Stimulated activated CD8-positive, alpha-beta memory T cell treated with anti-CD3 and anti-CD28 coated beads, Interleukin-2, amount 100 ng/mL, for 48 hours (primary cell): Measurements from ENCODE around the gene TKT.

Source experiments
- DNase-seq, 2 donors: peaks; one replicate each; pipeline ENCODE4 v3.0.0-alpha.2; 2020; ENCODE audit warnings: low read depth in 2 of 2

Gene TKT

DNA sequence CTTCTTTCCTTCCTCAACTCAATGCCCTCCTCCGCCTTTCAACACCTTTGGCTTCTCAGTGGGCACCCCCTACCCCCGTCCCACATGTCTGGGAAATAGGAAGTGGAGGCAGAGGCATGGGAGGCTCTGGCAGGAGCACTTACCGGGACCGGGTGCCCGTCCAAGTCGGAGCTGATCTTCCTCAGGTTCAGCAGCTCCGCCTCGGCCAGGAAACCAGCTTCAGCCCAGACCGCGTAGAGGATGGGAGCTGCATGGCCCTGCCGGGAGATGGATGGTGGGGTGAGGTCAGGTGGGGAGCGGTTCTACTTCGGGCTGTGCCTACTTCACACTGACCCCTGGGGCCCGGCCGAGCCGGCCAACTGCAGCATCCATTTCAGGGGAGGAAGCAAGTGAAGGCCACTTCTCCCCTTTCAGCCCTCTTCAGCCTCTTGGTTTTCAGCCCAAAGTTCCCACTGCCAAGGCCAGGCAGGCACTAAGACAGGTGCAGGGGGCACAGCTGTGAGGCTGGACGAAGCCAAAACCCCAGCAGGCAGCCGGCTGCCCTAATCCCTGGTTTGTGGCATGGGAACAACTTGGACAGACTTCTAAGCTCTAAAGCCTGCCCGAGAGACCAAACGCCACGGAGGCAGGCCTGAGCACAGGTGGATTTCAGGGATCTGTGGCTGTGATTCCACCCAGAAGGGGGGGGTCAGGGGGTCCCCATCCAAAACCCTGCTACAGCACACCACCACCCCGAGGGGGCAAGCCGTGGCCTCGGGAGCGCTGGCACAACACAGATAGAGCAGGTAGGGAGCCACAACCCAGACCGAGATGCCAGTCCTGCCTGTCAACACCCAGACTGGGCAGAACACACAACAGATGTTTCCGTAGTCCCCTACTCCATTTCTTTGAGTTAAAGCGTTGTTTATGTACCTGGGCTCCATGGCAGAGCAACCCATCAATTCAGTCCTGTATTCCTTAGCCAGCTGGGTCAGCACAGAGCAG is 14.5 kb downstream of the TKT start:
- DNase-seq: no peak

- DNase-seq: no peak
Observed at GRCh38 chr3:53239800-53240199, 16.0 kb downstream of the TKT start.

GRCh38 chr3:53238886-53239285 is 16.9 kb downstream of the TKT start:
- no peak for DNase-seq

DNA sequence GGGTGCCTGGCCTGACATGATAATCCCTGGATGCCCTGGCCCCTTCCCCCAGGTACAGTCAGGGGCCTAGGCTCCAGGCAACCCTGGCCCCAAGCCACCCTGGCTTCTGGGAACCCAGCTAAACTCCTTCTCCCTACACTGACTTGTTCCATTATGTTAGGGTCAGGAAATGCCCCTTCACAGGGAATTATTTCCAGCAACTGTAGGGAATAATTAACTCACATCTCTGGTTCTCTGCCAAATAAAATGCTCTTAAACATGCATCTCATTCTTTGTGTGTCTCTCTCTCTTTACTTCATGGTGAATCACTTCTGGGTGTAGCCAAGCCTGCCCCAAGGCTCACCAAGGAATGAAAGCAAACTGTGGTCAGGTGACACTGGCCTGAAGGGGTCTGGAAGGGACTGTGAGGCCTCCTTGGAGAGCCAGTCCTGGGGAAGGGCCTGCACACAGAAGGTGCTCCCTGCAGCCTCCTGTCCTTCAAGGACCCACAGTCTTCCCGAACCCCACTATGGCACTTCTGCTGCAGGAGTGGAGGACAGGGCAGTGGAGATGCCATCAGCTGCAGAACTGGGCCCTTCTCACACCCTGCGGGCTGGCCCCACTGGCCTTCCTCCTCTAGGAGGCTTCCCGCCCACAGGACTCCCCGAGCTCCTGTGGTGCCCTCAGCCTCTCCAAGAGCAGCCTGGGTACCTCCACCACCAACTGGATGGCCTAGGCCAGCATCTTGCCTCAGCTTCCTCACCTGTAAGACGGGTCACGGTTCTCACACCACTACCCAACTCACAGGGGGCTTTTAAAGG is 17.6 kb downstream of the TKT start:
- no peak for DNase-seq

DNA sequence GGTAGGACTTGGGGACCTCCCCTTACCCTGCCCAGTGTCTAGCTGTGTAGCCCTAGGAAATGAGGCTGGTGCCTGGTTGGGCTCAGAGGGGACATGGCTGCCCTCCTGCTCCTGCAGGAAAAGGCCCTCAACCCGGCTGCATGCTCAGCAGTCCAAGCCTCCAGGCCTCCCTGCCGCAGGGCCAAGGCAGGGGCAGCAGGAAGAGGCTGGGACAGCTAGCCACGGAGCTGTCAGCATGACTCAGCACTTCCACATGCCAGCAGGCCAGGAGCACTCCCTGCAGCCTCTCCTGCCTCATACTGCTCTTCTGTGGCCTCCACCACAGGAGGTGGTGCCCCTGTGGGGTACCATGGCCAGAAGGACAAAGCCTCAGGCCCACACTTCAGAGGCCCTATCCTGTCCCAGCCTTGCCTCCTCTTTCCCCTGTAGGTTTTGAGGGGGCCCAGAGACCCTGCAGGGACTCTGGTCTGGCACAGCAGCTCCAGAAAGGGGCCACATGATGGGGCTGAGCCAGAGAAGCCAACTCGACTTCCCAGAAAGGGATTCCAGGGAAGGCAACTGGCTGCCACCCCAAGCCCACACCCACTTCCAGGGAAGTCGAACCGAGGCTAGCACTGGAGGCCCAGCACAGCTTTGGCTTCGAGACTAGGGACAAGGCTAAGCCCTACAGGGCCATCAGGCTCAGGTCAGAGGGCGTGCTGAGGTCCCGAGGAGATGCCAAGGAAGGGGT is 19.5 kb downstream of the TKT start:
- DNase-seq: no peak

DNA sequence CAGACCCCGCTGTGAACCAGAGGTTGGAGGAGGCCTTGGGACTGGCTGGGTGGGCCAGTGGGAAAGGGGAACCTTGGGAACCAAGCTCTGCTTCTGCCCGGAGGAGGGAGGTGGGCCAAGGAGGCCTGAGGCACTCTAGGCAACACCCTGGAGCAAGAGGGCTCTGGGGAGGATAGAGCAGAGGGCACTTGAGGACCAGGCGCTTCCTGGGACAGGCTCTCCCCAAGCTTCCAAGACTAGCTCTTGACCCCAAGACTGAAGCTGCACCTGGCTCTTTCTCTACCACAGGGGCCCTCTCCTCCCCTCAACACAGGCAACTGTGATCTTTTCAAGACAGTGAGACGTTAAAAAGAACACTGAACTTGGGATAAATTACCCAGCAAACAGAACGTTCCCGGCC is 20.3 kb downstream of the TKT start:
- no peak for DNase-seq

DNA sequence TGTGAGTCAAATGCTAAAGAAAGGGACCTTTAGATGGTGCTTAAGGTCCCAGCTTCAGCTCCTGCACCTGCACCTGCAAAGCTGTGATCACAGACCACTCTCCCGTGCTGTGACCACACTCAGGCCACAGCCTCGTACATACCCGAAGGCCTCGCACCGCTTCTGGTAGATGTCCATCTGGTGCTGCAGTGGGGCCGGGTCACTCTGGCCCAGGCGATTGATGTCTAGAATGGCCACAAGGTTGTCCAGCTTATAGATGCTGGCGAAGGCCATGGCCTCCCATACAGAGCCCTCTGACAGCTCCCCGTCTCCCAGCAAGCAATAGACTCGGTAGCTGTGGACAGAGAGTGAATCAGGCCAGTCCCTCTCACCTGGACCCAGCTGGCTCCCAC is 21.0 kb downstream of the TKT start:
- no peak for DNase-seq

DNA sequence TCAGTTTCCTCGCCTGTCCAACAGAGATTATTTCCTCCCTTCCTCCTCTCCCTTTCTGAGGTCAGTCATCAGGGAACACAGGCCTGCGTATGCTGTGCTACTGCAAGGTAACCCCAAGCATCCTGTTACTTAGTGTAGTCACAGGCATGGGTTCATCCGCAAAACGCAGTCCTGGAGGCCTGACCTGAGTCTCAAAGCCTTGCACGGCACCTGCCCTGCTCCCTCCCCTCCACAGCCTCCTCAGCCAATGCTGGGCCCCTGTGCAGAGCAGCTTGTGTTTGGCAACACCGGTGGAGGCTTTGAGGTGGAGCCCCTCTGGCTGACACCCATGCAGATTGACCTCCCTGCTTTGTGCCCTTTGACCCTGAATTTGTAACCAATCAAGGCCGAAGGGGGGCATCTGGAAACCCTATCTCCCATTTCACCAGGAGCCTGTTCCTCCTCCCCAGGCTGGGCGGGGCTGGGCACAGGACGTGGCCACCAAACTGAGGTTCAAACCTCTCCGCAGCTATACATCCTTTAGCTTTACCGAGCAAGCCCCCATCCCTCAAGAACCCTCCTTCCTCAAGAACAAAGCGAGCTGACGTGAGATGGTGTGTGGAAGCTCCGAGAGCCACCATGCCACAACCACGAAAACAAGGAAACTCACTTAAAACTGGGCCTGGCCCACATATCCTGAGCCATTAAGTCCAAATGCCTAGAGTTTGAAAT is 21.5 kb downstream of the TKT start:
- no peak for DNase-seq

DNA sequence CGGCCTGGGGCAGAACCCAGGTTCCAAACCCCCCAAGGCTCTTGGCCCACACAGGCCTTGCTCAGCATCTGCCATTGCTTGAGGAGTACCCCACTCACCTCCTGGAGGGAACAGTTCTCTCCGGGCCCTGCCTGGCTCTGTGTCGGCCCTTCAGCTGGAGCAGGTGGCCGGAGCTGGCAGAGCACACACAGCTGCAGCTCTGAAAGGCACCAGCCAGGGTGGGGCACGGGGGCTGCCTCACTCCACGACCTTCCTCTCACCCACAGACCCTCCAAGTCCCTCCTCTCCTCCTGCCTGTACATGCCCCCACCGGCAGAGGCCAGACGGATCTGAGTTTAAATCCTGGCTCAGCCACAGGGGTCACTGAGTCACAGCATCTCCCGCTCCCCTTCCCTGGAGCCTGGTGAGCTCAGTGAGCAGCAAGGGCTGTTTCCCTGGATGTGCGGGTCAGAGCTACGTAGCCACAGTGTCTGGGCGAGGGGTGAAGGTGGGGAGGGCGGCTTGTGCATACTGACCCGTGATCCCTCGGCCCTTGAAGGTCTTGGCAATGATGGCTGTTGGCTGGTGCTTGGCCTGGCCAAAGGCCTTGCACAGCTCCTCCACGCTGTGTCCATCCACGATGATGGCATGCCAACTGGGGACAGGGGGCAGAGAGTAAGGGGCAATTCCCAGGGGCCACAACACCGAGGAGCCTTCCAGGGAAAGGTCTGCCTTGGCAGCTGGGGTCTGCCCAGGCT is 23.0 kb downstream of the TKT start:
- no peak for DNase-seq

- no peak for DNase-seq
Observed at GRCh38 chr3:53231532-53232511, 24.0 kb downstream of the TKT start.

GRCh38 chr3:53230789-53231188 is 25.0 kb downstream of the TKT start:
- no peak for DNase-seq

GRCh38 chr3:53230041-53230621 is 25.7 kb downstream of the TKT start:
- DNase-seq: no peak

GRCh38 chr3:53229606-53230005 is 26.2 kb downstream of the TKT start:
- DNase-seq: no peak

- no peak for DNase-seq
Observed at GRCh38 chr3:53229171-53229570, 26.7 kb downstream of the TKT start.

- DNase-seq: no peak
Observed at GRCh38 chr3:53227993-53228885, 27.6 kb downstream of the TKT start.

DNA sequence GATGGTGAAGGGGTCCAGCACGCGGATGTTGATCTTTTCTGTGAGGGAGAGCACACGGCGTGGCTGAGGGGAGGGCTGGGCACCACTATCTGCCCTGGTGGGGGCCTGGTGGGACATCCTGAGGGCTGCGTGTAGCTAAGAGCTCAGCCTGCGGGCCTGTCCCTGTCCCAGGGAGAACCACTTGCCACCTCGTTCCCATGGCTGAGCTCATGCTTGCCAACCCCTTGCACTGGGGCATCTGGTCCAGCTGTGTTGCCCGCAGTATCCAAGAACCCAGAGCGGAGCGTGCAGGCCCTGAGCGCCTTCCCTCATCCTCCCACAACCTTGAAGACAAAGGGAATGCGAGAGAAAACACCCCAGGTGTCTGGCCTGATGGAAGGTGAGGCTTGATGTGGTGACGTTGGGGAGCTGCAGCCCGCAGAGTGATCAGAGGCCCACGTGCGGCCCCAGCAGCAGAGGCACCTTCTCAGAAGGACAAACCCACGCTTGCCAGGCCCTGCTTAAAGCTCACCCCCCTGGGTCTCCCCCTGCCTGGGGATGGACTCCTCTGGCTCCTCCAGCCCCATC is 28.9 kb downstream of the TKT start:
- DNase-seq: no peak

DNA sequence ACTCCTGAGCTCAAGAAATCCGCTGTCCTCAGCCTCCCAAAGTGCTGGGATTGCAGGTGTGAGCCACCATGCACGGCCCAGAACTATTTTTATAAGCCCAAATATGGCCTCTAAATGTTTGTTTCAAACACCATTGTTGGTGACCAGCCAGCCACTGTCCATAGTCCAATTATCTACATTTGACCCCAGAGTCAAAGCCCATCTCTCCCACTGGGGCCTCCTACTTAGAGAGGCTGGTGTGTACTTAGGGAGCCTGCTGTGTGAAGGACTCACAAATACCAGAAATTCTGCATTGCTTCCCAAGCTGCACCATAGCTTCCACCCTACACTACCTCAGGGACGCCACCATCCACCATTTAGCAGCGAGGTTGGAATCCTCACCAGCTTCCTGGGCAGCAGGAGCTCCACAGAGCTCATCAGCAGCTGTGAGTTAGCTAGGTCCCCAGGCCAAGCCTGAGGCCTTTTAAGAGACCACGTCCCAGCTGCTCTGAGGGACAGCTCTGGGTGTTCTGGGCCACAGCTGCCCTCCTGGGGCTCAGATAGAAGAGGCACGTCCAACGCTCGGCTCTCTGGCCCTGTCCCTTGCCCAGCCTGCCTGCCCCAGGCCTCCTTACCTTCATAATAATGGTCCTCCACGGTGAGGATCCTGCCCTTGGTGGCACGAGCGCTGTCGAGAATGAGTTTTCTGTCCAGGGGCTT is 29.5 kb downstream of the TKT start:
- DNase-seq: no peak
